Type B pancreatic cell (in vitro differentiated cells): ENCODE results near the gene PSMB7. TPM values are rescaled to one million over a fixed set of nuclear protein-coding genes. Genes with fewer than 3 reads are reported as not detected.
A peak's percentile ranks its signal among the peaks of the same experiment; 100 is the strongest.

ENCODE experiments used
- DNase-seq: peaks from one replicate; pipeline ENCODE4 v3.0.0; 2021; ENCODE audit warnings: mixed read lengths; ENCODE audit not compliant: unreplicated experiment; ENCODE audit errors: extremely low spot score
- H3K27ac Mint-ChIP-seq: 2 replicates; pipeline ENCODE4 v1.8.0; 2021; ENCODE audit warnings: mild to moderate bottlenecking, mixed read lengths
- H3K27me3 Mint-ChIP-seq: 2 replicates; pipeline ENCODE4 v1.8.0; 2021; ENCODE audit warnings: mixed read lengths
- H3K36me3 Mint-ChIP-seq: 2 replicates; pipeline ENCODE4 v1.8.0; 2021; ENCODE audit warnings: mixed read lengths
- H3K4me1 Mint-ChIP-seq: one replicate; pipeline ENCODE4 v1.8.0; 2021; ENCODE audit warnings: mixed read lengths; ENCODE audit not compliant: unreplicated experiment
- H3K4me3 Mint-ChIP-seq: 2 replicates; pipeline ENCODE4 v1.8.0; 2021; ENCODE audit warnings: mild to moderate bottlenecking, mixed read lengths
- H3K9me3 Mint-ChIP-seq: 2 replicates; pipeline ENCODE4 v1.8.0; 2021; ENCODE audit warnings: mixed read lengths
- CTCF ChIP-seq: fragments of 200-600 bp; sonication (generic); conservative IDR thresholded peaks from 2 replicates; pipeline ENCODE4 v1.5.0; 2021; ENCODE audit warnings: antibody characterized with exemption, mild to moderate bottlenecking
- total RNA-seq: library from RNA; stranded (reverse); gene quantifications from 2 replicates; pipeline ENCODE4 v1.2.1, GENCODE V29; 2021; ENCODE audit warnings: low replicate concordance

PSMB7 gene
- total RNA-seq, 1 donor from 2014 or later = 168 TPM

GRCh38 chr9:124311283-124311682, 104.0 kb downstream of the PSMB7 start:
- H3K27ac Mint-ChIP-seq = no peak overlapping the region

GRCh38 chr9:124309667-124310084, 105.6 kb downstream of the PSMB7 start:
- H3K4me1 Mint-ChIP-seq = peaks cover 11% of the 10 kb centered on the region
- no peak overlapping the region for H3K27ac Mint-ChIP-seq
- peaks cover 3% of the 10 kb centered on the region for H3K27me3 Mint-ChIP-seq
- H3K9me3 Mint-ChIP-seq = no peaks in the 10 kb centered on the region
- no peak overlapping the region for H3K4me3 Mint-ChIP-seq
- DNase-seq = no peak
- TF ChIP-seq CTCF = no peak
- peaks cover 4% of the 10 kb centered on the region for H3K36me3 Mint-ChIP-seq

More at GRCh38 chr9:124311283-124311682, 104.0 kb downstream of the PSMB7 start:
- TF ChIP-seq CTCF = no peak
- Mint-ChIP-seq H3K27me3 (no peaks in the 10 kb centered on the region), H3K36me3 (no peaks in the 10 kb centered on the region), H3K9me3 (no peaks in the 10 kb centered on the region), H3K4me3 (no peak overlapping the region), H3K4me1 (peaks cover 3% of the 10 kb centered on the region)
- DNase-seq = no peak

GRCh38 chr9:124308606-124309491, 106.4 kb downstream of the PSMB7 start:
- Mint-ChIP-seq H3K4me3 (no peak overlapping the region), H3K27me3 (peaks cover 3% of the 10 kb centered on the region), H3K36me3 (peaks cover 4% of the 10 kb centered on the region), H3K4me1 (peaks cover 11% of the 10 kb centered on the region), H3K27ac (no peak overlapping the region), H3K9me3 (no peaks in the 10 kb centered on the region)
- no peak for TF ChIP-seq CTCF
- DNase-seq = no peak

- no peaks in the 10 kb centered on the region for H3K9me3 Mint-ChIP-seq
- TF ChIP-seq CTCF = no peak
- peaks cover 3% of the 10 kb centered on the region for H3K27me3 Mint-ChIP-seq
- H3K27ac Mint-ChIP-seq = no peak overlapping the region
- H3K4me3 Mint-ChIP-seq = no peak overlapping the region
- no peak for DNase-seq
- peaks cover 11% of the 10 kb centered on the region for H3K4me1 Mint-ChIP-seq
- peaks cover 7% of the 10 kb centered on the region for H3K36me3 Mint-ChIP-seq
These were observed 107.7 kb downstream of the PSMB7 start for GRCh38 chr9:124307379-124308030.

GRCh38 chr9:124306098-124306735, 109.0 kb downstream of the PSMB7 start:
- Mint-ChIP-seq H3K4me3 (no peak overlapping the region), H3K27me3 (peaks cover 3% of the 10 kb centered on the region), H3K9me3 (no peaks in the 10 kb centered on the region), H3K4me1 (peaks cover 11% of the 10 kb centered on the region), H3K36me3 (peaks cover 7% of the 10 kb centered on the region), H3K27ac (peak overlapping the region; percentile 75)
- TF ChIP-seq CTCF = no peak
- no peak for DNase-seq
